ENCODE data around the gene UBXN6.

Gene UBXN6

DNA sequence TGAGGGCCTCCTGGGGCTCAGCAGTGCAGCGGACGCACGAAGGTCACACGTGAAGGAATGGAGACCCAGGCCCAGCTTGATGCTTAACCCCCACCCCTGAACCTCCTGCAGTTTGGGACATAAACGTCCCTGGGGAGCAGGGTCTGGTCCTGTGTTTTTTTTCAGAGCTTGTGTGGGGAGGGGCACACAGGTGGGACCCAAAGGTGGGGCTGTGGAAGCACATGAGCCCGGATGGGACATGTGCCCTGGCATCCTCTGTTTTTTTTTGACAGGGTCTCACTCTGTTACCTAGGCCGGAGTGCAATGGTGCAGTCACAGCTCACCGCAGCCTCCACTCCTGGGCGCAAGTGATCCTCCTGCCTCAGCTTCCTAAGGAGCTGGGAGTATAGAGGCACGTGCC, 20.5 kb downstream of the UBXN6 start:
- DNase-seq: no peak

DNA sequence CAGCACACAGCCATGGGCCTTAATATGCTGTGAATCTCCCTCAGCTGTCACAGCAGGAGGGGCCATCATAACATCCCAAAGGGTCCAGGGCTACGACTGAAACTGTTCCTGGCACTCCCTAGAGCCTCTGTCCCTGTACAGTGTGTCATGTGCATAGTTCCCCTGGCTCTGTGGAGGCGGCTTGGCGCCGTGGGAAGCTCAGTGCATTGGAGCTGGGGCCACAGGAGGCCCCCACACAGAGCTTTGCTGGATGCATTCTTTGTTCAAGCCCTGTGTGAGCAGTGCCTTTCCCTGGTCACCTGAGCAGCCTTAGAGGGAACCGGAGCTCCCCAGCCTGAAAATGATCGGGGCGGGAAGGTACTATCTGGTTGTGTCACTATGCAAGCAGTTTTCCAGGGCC, 21.4 kb downstream of the UBXN6 start:
- DNase-seq: no peak

DNA sequence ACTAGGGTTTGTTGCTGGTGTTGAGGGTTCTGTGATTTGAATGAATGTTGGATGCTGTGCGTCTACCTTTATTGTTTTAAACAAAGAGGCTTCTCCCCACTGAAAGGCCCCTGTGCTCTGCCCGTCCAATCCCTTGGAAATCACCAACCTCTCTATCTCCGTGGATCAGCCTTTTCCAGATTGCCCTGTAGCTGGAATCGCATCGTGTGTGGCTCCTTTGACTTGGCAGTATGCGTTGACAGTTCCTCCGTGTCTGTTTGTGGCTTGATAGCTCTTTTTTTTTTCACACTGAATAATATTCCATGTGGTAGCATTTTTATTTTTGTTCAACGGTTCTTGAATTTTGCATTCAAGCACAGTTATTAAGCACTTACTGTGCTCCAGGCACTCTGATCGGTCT, 23.2 kb downstream of the UBXN6 start:
- DNase-seq: no peak

DNA sequence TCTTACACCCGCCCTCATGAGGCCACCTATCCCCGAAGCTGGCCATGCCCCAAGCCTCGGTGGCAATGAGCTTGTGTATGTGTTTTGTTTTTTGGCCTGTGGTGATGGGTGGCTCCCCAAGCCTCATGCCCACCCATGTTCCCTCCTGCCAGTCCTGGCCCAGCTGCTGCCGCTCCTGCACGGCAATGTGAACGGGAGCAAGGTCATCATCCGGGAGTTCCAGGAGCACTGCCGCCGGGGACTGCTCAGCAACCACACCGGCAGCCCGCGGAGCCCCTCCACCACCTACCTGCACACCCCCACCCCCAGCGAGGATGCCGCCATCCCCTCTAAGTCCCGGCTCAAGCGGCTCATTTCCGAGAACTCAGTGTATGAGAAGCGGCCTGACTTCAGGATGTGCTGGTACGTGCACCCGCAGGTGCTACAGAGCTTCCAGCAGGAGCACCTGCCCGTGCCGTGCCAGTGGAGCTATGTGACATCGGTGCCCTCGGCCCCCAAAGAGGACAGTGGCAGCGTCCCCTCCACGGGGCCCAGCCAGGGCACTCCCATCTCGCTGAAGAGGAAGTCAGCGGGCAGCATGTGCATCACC, 24.6 kb downstream of the UBXN6 start:
- DNase-seq: no peak

DNA sequence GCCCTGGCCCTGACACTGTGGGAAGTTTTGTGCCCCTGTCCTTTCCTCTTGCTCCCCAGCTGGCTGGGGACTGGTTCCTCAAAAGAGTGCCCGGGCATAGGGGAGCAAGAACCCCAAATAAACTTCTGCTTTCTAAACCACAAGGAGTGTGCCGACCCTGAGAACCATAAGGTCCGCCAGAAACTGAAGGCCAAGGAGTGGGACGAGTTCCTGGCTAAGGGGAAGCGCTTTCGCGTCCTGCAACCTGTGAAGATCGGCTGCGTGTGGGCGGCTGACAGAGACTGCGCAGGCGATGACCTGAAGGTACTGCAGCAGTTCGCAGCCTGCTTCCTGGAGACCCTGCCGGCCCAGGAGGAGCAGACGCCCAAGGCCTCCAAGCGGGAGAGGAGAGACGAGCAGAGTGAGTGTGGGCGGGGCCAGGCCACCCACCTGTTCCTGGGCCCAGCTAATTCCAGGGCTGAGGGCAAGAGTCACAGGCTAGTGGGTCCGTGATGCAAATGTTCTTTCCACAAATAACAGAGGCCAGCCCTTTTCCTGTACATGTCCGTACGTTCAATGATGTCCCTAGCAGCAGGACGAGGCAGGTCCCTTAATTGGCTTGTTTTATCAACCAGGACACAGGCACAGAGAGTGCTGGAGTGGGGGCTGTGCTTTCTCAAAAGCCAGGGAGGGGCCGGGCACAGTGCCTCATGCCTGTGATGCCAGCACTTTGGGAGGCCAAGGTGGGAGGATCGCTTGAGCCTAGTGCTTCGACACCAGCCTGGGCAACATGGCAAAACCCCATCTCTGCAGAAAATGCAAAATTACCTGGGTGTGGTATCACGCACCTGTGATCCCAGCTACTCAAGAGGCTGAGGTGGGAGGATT, 25.6 kb downstream of the UBXN6 start:
- DNase-seq: no peak

DNA sequence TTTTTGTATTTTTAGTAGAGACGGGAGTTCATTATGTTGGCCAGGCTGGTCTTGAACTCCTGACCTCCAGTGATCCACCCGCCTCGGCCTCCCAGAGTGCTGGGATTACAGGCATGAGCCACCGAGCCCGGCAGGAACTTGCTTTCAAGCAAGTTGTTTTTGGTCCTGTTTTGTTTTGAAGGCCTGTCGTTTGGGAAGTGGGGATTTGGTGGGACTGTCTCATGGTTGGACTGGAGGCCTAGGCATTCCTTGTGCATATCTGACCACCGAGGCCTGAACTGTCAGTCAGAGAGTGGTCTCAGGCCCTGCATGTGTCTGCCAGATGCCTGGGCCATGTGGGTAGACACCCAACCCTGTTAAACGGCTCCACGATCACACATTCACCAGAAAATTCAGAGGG, 26.3 kb downstream of the UBXN6 start:
- DNase-seq: no peak

DNA sequence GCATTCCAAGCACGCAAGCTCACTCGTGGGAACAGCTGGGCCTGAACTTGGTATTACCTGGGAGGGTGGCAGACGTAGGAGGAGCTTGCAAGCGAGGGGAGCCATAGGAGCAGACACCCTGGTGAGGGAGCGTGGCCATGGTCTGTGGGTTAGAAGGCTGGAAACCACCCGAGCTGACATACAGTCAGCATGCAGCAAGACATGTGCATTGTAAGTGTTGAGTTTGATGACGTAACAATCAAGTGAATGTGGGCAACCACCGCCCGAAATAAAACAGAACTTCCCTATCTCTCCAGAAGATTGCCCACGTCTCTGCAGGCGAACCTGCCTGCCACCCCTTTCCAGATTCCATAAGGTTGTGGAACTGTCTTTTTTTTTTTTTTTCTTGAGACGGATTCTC, 26.8 kb downstream of the UBXN6 start:
- DNase-seq: no peak

DNA sequence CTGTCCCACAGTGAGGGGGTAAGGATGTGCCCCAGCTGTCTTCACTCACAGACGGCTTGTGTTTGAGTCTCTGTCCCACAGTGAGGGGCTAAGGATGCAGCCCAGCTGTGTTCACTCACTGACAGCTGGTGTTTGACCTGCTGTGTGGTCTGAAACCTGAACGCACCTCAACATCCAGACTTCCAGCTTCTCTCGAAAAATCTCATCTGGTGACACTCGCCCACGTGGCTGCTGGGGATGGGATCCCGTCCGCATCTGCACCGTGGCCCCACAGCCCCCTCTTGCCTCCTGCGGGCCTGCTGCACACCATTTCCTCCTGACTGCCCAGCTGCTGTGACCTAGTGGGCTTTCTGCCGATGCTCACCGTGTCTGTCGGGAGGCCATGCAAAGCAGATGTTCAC, 27.8 kb downstream of the UBXN6 start:
- DNase-seq: no peak

DNA sequence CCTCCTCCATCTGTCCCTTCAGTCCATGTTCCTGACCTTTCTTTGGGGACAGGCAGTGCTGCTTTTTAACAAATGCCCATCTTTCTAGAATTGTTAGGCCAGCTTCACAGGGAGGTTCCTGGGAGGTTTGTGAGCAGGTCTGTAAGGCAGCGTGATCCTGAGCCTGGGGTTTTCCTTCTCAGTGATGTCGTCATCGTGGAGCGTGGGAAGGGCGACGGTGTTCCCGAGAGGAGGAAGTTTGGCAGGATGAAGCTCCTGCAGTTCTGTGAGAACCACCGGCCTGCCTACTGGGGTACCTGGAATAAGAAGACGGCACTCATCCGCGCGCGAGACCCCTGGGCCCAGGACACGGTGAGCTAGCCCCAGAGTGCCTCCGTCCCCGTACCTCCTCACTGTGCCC, 28.3 kb downstream of the UBXN6 start:
- DNase-seq: no peak

DNA sequence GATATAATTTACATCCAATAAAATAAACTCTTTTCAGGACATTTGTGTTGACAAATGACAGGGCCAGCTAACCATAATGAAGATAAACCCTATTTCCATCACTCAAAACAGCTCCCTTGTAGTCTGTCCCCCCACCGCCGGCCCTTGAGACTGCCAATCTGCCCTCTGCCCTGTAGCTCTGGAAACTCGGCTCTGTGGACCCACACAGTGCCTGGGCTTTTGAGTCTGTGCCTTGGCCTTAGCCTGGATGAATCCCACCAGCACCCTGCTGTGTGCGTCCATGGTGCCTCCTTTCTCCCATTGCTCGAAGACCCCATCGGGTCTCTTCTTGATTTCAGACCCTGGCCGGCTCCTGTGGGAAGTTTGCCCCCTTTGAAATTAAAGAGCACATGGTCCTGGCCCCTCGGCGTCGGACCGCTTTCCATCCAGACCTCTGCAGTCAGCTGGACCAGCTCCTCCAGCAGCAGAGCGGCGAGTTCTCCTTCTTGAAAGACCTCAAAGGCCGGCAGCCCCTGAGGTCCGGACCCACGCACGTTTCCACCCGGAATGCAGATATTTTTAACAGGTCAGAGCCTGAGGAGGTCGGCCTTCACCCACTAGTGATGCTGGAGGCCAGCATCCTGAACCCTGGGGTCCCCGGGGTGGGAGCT, 29.1 kb downstream of the UBXN6 start:
- no peak for DNase-seq

DNA sequence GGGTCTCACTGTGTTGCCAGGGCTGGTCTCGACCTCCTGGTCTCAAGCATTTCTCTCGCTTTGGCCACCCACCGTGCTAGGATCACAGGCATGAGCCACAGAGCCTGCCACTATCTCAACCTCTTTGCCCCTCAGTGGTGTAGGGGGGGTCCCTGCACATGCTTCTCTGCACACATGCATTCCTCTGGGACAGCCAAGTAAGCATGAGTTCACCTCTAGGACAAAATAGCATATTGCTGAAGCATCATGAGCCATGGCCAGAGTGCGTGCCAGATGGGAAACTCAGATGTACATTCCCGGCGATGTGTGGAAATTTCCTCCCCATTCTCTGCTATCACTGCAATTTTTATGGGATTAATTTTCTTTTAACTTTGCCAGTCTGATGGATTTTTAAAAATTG, 32.1 kb downstream of the UBXN6 start:
- DNase-seq: no peak

DNA sequence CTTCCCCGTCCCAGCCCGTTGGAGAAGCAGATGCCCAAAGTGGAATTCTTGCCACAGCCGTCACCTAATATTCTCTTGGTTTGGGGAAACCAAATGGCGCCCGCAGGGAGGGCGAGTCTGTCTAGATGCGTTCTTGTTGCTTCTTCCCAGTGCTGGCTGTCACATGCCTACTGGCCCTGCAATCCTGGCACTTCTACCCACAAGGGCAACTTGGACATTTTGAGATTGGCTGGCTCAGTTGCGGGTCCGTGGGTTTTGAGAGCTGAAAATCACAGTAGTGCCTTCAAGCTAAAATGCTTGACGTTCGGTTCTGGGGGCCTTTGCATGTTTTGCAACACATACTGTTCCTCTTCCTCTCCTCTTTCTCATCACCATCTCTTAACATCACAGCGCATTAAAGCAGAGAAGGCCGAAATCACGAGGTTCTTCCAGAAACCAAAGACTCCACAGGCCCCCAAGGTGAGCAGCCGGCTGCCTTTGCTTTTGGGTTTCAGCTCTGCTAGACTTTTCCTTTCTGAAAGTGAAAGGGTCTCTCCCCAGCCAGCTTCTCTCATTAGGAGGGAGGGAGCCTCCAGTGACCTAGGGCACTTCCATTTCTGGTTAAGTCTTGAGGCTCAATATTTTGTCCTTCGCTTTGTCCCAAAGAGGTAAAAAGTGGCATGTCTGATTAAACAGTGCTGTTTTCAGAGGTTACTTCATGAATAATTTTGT, 34.0 kb downstream of the UBXN6 start:
- no peak for DNase-seq

DNA sequence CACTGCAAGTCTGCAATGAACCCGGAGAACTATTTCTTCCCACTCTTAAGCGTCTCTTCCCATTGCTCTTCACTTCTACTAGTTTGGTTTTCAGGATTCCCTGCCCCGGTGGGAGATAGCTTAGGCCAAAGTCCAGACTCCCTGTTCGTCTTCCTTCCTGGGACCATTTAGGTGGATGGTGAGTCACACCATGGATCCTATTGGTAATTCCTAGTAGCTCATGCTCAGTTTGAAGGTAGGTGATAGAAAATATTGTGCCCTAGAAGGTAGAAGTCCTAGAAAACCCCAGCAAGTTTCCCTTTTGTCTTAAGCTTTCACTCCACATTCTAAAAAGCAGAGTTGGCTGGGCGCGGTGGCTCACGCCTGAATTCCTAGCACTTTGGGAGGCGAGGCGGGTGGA, 41.3 kb downstream of the UBXN6 start:
- DNase-seq: no peak

DNA sequence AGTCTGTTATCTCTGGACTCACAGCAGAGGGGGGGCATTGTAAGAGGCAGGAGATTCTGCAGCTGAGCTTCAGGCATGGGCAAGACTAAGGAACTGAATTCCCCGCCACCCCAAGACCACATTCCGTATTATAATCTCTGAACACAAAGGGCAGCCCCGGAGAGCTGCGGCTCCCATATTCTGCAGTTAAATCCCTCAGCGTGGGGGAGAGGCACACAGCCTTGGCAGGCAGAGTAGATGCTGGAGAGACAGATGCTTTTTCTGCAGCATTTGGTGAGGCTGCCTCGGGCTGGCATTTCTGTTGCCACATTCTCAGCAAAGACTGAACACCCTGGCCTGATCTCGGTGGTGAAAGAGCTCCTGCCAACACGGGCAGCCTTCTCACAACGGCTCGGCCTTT, 42.2 kb downstream of the UBXN6 start:
- DNase-seq: no peak

DNA sequence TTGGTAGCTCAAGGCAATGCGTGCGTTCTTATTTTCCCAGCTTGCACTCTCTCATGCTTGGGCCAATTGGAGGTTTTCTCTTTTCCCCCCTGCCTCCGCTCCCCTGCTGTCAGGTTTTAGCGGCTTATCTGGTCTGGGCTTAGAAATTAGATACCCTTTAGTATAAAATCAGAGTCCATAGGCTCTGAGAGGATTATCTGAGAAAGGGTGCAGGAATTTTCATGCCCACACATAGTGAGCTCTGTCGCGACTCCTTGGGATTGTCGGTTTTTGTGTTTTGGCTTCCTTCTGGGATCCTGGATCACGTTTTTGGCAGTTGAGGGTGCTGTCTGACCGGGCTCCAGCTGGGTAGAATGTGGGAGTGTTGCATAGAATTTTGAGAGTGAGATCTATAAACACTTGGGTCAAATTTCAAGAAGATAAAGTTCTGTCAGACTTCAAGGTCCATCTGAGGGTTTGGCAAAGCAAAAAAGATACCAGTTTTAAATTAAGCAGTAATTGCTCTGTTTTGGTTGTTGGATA, 42.7 kb downstream of the UBXN6 start:
- no peak for DNase-seq

DNA sequence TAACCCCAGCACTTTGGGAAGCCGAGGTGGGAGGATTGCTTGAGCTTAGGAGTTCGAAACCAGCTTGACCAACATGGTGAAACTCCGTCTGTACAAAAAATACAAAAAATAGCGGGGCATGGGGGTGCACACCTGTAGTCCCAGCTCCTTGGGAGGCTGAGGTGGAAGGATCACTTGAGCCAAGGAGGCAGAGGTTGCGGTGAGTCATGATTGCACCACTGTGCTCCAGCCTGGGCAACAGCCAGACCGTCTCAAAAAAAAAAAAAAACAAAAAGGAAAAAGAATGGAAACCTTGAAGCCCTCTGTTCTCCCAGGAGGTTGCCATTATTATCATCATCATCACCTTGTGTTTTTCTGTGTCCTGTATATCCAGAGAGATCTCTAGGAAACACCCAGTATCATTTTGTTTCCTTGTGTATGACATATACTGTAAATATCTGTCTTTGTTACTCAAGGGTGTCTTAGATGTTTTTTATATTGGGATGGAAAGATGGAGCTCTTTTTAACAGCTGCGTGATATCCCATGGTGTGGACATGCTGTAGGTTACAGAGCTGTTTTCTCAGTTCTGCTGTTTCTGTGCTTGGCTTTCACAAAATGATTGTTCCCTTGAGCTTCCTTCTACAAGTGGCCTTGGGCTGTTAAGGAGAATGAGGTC, 43.3 kb downstream of the UBXN6 start:
- DNase-seq: no peak

DNA sequence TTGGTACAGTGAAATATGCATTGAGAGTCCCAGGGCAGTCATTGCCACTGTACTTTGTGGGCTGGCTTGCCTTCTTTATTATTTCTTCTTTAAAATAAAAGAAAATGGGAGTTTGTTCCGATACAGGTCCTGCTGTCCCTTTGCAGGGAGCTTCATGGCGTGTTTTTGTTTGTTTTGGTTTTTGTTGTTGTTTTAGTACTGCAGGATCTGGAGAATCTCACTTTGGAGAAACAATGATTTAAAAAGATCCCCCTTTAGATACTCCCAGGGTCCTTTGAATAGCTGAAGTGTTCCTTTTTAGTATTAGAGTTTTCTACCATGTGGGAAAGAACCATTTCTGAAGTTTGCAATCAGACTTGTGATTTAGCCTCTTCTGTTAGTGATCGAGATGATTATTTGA, 44.0 kb downstream of the UBXN6 start:
- no peak for DNase-seq

DNA sequence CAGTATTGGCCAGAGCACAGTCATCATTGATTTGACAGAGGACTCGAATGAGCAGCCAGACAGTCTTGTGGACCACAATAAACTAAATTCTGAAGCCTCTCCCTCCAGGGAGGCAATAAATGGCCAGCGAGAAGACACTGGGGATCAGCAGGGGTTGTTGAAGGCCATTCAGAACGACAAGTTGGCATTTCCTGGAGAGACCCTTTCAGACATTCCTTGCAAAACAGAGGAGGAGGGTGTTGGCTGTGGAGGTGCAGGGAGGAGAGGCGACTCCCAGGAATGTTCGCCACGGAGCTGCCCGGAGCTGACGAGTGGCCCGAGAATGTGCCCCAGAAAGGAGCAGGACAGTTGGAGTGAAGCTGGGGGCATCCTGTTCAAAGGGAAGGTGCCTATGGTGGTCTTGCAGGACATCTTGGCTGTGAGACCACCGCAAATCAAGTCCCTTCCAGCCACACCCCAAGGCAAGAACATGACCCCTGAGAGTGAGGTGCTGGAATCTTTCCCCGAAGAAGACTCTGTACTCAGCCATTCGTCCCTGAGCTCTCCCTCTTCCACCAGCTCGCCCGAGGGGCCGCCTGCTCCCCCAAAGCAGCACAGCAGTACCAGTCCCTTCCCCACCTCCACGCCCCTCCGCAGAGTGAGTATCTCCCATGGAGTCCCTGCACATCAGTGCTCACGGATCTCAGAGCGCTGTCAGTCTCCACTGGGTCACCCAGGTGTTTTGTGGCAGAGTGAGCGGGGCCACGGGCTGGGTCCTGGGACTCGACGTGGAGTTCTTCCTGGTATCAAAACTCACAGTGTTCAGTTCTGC, 48.3 kb downstream of the UBXN6 start:
- no peak for DNase-seq

DNA sequence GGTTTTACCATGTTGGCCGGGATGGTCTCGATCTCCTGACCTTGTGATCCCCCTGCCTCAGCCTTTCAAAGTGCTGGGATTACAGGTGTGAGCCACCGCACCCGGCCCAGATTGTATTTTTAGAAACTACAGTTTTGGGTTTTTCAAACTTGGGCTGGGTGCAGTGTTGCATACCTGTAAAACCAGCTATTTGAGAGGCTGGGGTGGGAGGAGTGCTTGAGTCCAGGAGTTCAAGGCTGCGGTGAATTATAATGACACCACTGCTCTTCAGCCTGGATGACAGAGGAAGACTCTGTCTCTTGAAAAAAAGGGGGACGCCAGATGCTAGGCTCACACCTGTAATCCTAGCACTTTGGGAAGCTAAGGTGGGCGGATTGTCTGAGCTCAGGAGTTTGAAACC, 51.0 kb downstream of the UBXN6 start:
- DNase-seq: no peak

DNA sequence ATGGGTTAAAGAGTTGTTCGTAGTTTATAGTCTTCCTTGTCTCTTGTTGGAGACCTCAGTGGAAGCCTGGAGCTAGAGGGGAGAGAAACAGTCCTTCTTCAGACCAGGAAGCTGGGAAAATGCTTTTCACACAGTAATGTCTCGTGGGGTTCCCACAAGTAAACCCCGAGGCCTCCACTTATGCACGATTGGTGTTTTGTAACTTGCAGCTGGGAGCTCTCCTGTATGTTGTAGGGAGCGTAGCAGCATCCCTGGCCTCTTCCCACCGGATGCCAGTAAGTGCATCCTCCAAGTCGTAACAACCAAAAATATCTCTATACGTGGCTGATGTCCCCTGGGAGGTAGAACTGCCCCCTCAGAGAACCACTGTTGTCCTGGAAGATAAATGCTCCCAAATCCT, 51.6 kb downstream of the UBXN6 start:
- DNase-seq: no peak

DNA sequence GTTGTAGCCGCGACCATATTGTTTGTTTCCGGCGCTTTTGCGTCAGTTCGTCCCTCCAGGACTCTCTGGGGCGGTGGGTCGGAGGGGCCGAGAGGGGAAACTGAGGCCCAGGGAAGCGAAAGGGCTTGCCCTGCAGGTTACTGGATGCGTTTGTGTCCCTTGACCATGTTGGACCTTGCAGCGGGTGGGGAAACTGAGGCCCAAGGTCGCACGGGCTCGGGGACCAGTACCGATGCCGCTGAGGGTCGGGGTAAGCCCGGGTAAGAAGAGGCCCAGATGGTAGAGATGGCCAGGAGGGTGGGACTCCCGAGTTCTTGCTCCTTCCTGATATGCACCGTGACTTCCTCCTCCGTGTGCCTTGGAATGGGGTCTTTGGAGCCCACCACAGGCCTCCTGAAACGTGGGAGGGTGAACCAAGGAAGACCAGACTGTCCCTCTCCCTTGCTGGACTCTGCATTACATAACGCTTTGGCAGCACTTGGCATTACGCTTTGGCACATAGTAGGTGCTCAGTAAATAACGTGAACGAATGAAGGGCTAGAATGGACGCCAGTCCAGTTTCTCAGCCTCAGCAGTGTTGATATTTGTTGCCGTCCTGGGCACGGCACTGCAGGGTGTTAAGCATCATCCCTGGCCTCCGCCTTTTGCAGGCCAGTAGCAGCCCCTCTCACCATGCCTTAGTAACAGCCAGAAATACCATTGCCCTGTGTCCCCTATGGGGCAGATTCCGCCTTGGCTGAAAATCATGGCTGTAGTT, 54.4 kb downstream of the UBXN6 start:
- no peak for DNase-seq
